Measurements from ENCODE around the gene WNT9A. TPM values are rescaled to one million over a fixed set of nuclear protein-coding genes. Genes with fewer than 3 reads are reported as not detected.
A peak's percentile ranks its signal among the peaks of the same experiment; 100 is the strongest.

The WNT9A gene
- total and polyA plus RNA-seq, 9 of the 15 experiments (the other 6 are each of a cell fraction or from before 2014, with no cell fraction given): 0.04 to 0.17 (median 0.10) TPM; not detected in 4

- CTCF ChIA-PET (ENCODE audit: low intra/inter-chr PET ratio): no interaction called here
- H4K20me1 ChIP-seq (replicated peaks; ENCODE audit: control insufficient read depth, insufficient read depth, low read length): no peaks in the 10 kb centered on the region
- TF ChIP-seq, protein P1, sequence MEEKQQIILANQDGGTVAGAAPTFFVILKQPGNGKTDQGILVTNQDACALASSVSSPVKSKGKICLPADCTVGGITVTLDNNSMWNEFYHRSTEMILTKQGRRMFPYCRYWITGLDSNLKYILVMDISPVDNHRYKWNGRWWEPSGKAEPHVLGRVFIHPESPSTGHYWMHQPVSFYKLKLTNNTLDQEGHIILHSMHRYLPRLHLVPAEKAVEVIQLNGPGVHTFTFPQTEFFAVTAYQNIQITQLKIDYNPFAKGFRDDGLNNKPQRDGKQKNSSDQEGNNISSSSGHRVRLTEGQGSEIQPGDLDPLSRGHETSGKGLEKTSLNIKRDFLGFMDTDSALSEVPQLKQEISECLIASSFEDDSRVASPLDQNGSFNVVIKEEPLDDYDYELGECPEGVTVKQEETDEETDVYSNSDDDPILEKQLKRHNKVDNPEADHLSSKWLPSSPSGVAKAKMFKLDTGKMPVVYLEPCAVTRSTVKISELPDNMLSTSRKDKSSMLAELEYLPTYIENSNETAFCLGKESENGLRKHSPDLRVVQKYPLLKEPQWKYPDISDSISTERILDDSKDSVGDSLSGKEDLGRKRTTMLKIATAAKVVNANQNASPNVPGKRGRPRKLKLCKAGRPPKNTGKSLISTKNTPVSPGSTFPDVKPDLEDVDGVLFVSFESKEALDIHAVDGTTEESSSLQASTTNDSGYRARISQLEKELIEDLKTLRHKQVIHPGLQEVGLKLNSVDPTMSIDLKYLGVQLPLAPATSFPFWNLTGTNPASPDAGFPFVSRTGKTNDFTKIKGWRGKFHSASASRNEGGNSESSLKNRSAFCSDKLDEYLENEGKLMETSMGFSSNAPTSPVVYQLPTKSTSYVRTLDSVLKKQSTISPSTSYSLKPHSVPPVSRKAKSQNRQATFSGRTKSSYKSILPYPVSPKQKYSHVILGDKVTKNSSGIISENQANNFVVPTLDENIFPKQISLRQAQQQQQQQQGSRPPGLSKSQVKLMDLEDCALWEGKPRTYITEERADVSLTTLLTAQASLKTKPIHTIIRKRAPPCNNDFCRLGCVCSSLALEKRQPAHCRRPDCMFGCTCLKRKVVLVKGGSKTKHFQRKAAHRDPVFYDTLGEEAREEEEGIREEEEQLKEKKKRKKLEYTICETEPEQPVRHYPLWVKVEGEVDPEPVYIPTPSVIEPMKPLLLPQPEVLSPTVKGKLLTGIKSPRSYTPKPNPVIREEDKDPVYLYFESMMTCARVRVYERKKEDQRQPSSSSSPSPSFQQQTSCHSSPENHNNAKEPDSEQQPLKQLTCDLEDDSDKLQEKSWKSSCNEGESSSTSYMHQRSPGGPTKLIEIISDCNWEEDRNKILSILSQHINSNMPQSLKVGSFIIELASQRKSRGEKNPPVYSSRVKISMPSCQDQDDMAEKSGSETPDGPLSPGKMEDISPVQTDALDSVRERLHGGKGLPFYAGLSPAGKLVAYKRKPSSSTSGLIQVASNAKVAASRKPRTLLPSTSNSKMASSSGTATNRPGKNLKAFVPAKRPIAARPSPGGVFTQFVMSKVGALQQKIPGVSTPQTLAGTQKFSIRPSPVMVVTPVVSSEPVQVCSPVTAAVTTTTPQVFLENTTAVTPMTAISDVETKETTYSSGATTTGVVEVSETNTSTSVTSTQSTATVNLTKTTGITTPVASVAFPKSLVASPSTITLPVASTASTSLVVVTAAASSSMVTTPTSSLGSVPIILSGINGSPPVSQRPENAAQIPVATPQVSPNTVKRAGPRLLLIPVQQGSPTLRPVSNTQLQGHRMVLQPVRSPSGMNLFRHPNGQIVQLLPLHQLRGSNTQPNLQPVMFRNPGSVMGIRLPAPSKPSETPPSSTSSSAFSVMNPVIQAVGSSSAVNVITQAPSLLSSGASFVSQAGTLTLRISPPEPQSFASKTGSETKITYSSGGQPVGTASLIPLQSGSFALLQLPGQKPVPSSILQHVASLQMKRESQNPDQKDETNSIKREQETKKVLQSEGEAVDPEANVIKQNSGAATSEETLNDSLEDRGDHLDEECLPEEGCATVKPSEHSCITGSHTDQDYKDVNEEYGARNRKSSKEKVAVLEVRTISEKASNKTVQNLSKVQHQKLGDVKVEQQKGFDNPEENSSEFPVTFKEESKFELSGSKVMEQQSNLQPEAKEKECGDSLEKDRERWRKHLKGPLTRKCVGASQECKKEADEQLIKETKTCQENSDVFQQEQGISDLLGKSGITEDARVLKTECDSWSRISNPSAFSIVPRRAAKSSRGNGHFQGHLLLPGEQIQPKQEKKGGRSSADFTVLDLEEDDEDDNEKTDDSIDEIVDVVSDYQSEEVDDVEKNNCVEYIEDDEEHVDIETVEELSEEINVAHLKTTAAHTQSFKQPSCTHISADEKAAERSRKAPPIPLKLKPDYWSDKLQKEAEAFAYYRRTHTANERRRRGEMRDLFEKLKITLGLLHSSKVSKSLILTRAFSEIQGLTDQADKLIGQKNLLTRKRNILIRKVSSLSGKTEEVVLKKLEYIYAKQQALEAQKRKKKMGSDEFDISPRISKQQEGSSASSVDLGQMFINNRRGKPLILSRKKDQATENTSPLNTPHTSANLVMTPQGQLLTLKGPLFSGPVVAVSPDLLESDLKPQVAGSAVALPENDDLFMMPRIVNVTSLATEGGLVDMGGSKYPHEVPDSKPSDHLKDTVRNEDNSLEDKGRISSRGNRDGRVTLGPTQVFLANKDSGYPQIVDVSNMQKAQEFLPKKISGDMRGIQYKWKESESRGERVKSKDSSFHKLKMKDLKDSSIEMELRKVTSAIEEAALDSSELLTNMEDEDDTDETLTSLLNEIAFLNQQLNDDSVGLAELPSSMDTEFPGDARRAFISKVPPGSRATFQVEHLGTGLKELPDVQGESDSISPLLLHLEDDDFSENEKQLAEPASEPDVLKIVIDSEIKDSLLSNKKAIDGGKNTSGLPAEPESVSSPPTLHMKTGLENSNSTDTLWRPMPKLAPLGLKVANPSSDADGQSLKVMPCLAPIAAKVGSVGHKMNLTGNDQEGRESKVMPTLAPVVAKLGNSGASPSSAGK (IDR thresholded peaks at IDR 0.05): no peak
- TF ChIP-seq, protein P2, sequence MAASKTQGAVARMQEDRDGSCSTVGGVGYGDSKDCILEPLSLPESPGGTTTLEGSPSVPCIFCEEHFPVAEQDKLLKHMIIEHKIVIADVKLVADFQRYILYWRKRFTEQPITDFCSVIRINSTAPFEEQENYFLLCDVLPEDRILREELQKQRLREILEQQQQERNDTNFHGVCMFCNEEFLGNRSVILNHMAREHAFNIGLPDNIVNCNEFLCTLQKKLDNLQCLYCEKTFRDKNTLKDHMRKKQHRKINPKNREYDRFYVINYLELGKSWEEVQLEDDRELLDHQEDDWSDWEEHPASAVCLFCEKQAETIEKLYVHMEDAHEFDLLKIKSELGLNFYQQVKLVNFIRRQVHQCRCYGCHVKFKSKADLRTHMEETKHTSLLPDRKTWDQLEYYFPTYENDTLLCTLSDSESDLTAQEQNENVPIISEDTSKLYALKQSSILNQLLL (CRISPR knock-in tag; IDR thresholded peaks at IDR 0.05; ENCODE audit: borderline replicate concordance): no peak
- no peak for TF ChIP-seq GABPA (tag; conservative IDR thresholded peaks at IDR 0.05; ENCODE audit: low read depth)
- TF ChIP-seq CSDE1 (IDR thresholded peaks at IDR 0.05): no peak
- no peak for TF ChIP-seq EP400 (IDR thresholded peaks at IDR 0.05)
- no peak for TF ChIP-seq TBL1XR1 (IDR thresholded peaks at IDR 0.05; ENCODE audit: low read length in 2 of 2)
- no peak for TF ChIP-seq ZNF511 (CRISPR knock-in tag; IDR thresholded peaks at IDR 0.05)
These were observed 57.1 kb downstream of the WNT9A start for GRCh38 chr1:227890451-227891222.

More at GRCh38 chr1:227890451-227891222, 57.1 kb downstream of the WNT9A start:
- no peaks in the 10 kb centered on the region for H3K9me3 ChIP-seq (replicated peaks; ENCODE audit: control insufficient read depth, insufficient read depth, low read depth, low read length)
- 0 out of 4 replicates have a peak overlapping the region, but pooled peaks of 1 of the 2 experiments have one; percentile 10 for H3K9ac ChIP-seq (ENCODE audit: insufficient read depth in 1 of 2, low read depth in 2 of 2, low read length in 2 of 2)
- H3K27me3 ChIP-seq (ENCODE audit: control insufficient read depth in 2 of 2, insufficient read depth in 2 of 2, low read length in 2 of 2): peaks cover 0 to 27% of the 10 kb centered on the region in 2 experiments; a peak in 2 of 5 replicates
- no peaks in the 10 kb centered on the region for H3K36me3 ChIP-seq (ENCODE audit: control insufficient read depth, insufficient read depth, low read length)
- POLR2A ChIA-PET: no interaction called here
- H3K4me2 ChIP-seq (ENCODE audit: insufficient read depth, low read length): no peak overlapping the region
- H3K27ac ChIP-seq (ENCODE audit: extremely low read depth, low read depth, low read length): no peak overlapping the region
- ATAC-seq (no peak), FAIRE-seq (no peak), DNase-seq (ENCODE audit: extremely low read depth in 1 of 4, low spot score in 3 of 4) (no peak)
- no peak overlapping the region for H3K4me3 ChIP-seq
- no peaks in the 10 kb centered on the region for H3K79me2 ChIP-seq (ENCODE audit: control insufficient read depth, insufficient read depth, low read length)
- peaks cover 15 to 70% of the 10 kb centered on the region in 2 experiments for H3K4me1 ChIP-seq (replicated peaks in 1 of 2; ENCODE audit: control insufficient read depth in 2 of 2, insufficient read depth in 2 of 2, low read length in 2 of 2)
- 30% methylated on average over 13 of the region's 13 CpGs for WGBS (ENCODE audit: insufficient coverage, low coverage, missing lambda C conversion rate)
- BruUV-seq (replicated peaks): no TSS peak
- intact Hi-C loops (cut with micrococcal nuclease): no loop called here
- H3K9me1 ChIP-seq (ENCODE audit: control insufficient read depth, insufficient read depth, low read length): no peaks in the 10 kb centered on the region
- H2AFZ ChIP-seq (ENCODE audit: low read depth, low read length): peak overlapping the region; percentile 30; the same call in 1 of the 2 replicates
- in situ Hi-C loops (cut with MboI): no loop called here
